Activated CD8-positive, alpha-beta memory T cell treated with anti-CD3 and anti-CD28 coated beads, Interleukin-2, amount 50 U/mL, for 48 hours (primary cell): Measurements from ENCODE around the gene COQ7.

Experiments used
- DNase-seq: peaks from one replicate; pipeline ENCODE4 v3.0.0-alpha.2; 2020

COQ7 gene

GRCh38 chr16:19113577-19114358, 46.4 kb downstream of the COQ7 start, which contains the start of gene ITPRIPL2:
Gene ITPRIPL2, plus strand, starts transcription at chr16:19113964. Its CDS starts 498 bp downstream, at chr16:19114462.
- DNase-seq, result peak; percentile 69

DNA sequence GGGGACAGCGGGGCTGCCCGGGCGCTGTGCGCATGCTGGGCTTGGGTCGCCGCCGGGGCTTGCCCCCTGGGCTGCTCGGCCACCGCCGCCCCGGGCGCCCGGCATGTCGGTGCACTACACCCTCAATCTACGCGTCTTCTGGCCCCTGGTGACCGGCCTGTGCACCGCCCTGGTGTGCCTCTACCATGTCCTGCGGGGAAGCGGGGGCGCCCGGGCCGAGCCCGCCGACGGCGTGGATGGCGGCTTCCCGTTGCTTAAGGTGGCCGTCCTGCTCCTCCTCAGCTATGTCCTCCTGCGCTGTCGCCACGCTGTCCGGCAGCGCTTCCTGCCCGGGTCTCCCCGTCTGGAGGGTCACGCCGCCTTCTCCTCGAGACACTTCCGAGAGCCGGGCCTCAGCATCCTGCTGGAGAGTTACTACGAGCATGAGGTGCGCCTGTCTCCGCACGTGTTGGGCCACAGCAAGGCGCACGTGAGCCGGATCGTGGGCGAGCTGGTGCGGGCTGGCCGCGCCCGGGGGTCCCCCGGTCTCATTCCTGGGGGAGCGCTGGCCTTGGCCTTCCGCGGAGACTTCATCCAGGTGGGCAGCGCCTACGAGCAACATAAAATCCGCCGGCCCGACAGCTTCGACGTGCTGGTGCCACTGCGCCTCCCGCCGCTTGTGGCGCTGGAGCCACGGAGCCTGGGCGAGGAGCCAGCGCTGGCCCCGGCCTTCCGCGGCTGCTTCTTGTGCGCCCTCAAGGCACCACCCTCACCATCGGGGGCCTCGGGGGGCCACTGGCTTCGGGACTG, 47.1 kb downstream of the COQ7 start:
- peak; percentile 67 for DNase-seq

GRCh38 chr16:19115148-19116021, 48.0 kb downstream of the COQ7 start:
- no peak for DNase-seq

- DNase-seq, result no peak
These were observed 49.5 kb downstream of the COQ7 start for GRCh38 chr16:19116711-19117449.

- DNase-seq, result peak; percentile 61
These were observed 51.6 kb downstream of the COQ7 start for GRCh38 chr16:19118938-19119431.

GRCh38 chr16:19119564-19119963, 52.1 kb downstream of the COQ7 start:
- DNase-seq, result no peak

DNA sequence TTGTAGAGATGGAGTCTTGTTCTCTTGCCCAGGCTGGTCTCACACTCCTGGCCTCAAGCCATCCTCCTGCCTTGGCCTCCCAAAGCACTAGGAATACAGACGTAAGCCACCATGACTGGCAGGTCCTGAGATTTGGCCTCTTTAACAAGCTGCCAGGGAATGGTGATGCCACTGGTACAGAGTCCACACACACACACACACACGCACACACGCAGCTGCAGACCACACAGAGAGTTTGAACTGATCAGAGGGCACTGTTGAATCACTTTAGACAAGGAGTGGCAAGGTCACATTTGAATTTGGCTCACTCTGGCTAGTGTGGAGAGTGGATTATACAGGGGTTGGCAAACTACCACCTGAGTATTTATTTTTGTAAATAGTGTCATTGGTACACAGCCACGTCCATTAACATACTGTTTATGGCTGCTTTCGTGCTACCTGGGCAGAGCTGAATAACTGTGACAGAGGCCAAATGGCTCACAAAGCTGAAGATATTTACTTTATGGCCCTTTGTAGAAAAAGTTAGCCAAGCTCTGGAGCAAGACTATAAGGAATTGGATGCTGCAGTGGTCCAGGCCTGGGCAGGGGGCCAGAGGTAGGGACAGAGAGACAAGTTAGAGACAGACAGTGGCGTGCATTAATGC, 56.2 kb downstream of the COQ7 start:
- DNase-seq, result no peak

DNA sequence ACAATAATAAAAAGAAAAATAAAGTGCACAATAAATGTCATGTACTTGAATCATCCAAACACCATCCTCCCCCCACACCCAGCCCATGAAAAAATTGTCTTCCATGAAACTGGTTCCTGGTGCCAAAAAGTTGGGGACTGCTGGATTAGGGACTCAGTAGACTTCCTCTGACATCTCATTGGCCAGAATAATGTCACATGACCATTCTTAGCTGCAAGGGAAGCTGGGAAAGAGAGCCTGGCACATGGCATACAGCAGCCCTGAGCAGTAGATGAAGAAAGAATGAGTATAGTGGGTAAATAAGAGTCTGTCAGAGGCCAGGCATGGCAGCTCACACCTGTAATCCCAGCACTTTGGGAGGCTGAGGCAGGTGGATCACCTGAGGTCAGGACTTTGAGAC, 58.9 kb downstream of the COQ7 start:
- DNase-seq, result no peak

GRCh38 chr16:19127205-19127604, 59.8 kb downstream of the COQ7 start:
- DNase-seq, result no peak

DNA sequence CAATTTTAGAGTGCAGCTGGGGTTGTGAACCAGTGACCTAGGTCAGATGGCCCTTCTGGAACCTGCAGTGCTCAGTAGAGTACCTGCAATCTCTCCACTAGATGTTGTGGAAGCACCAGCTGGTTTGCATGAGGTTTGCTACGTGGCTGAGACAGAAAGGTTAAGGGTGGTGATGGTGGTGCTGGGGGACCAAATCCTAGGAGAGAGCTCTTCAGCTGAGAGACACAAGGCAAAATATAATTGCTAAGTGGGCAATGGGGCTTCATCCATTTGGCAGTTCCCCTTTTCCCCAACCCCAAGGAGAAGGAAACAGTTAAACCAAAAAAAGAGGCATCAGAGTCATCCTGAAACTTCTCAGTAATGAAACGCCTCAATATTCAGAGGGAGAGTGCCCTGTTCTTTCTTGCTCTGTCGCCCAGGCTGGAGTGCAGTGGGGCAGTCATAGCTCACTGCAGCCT, 60.3 kb downstream of the COQ7 start:
- no peak for DNase-seq

DNA sequence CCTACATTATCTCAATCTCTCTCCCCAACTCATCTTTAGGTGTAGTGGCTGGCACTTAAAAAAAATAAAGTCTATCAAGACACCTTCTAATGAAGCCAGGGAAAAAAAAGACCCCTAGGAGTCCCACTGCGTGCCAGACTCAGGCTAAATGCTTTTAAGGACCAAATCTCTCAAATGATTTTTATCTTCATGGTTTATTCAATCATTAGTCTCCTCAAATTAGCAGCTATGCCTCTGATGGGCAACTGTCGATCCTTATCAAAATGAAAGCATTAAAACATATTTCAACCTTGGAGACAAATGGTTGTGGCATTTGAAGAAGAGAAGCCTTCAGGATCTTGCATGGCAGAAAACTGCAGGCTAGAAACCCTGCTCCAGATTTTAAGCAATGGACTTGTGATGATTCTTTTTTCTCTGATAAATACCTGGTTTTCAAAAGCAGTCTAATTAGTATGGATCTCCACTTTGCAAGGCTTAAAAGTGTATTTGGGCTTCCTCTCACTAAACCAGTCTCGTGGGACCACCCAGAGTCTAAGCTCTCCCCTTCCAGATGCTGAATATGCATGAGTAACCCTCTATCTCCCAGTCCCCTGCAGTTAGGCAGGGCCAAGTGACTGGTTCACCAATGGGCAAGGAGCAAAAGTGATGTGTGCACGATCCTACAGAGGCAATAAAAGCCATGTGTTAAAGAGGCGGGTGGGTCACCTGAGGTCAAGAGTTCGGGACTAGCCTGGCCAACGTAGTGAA, 61.2 kb downstream of the COQ7 start:
- no peak for DNase-seq
